Vagina (tissue), 2 donors: ENCODE measurements around the gene RTL1.

Experiments
- CTCF ChIP-seq, 3 experiments: fragments of 450-650 bp in 2 of 3; fragments of 200-600 bp in 1 of 3; sonication (generic) in 1 of 3; IDR thresholded peaks; one replicate each; pipeline ENCODE4 v1.5.1; 2017 to 2019; ENCODE audit warnings: antibody characterized with exemption in 3 of 3, mild to moderate bottlenecking in 2 of 3, moderate library complexity in 2 of 3
- POLR2A ChIP-seq, 2 donors: fragments of 450-650 bp; IDR thresholded peaks; one replicate each; pipeline ENCODE4 v1.6.1; 2017; ENCODE audit warnings: antibody characterized with exemption in 2 of 2, mild to moderate bottlenecking in 2 of 2, moderate library complexity in 2 of 2

GRCh38 chr14:100846309-100846859 is 57.1 kb downstream of the RTL1 start:
- no peak for TF ChIP-seq CTCF (IDR thresholded peaks at IDR 0.05)
- no peak for TF ChIP-seq POLR2A (IDR thresholded peaks at IDR 0.05)
